ENCODE measurements around the gene ZNF664. TPM values are rescaled to one million over a fixed set of nuclear protein-coding genes. Genes with fewer than 3 reads are reported as not detected.

Gene ZNF664
- total and polyA plus RNA-seq, 9 of the 15 experiments (the other 6 are each of a cell fraction or from before 2014, with no cell fraction given), result 3.3 to 101 (median 63.6) TPM

DNA sequence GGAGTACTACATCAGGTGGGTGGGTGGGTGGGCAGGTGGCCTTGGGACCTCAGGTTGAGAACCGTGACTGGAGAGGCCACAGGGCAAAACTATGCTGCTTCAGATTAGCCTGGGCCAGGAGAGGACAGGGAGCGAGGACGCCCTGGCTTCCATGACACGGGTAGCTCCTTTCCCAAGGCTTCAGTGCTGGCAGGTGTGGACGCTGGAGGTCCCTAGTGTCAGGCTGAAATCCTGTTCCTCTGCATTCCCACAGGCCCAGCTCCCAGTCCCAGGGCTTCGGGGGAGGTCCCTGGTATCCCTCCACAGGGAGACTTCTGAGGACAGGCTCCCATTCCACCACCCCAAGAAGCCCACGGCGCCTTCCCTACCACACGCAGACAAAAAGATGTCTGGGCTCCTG is 32.0 kb upstream of the ZNF664 start:
- in situ Hi-C loops (cut with MboI) (no loop called here), intact Hi-C loops (cut with micrococcal nuclease) (no loop called here)
- Histone ChIP-seq H3K4me1 (replicated peaks in 1 of 2; ENCODE audit: control insufficient read depth in 2 of 2, insufficient read depth in 2 of 2, low read length in 2 of 2) (peaks cover 0 to 10% of the 10 kb centered on the region in 2 experiments; a peak in 2 of 5 replicates), H3K9me3 (replicated peaks; ENCODE audit: control insufficient read depth, insufficient read depth, low read depth, low read length) (no peaks in the 10 kb centered on the region; the same call in 1 of the 2 replicates), H2AFZ (ENCODE audit: low read depth, low read length) (no peak overlapping the region), H3K4me3 (no peak overlapping the region), H3K9me1 (ENCODE audit: control insufficient read depth, insufficient read depth, low read length) (no peaks in the 10 kb centered on the region), H4K20me1 (replicated peaks; ENCODE audit: control insufficient read depth, insufficient read depth, low read length) (peaks cover 4% of the 10 kb centered on the region; the same call in 1 of the 2 replicates), H3K79me2 (ENCODE audit: control insufficient read depth, insufficient read depth, low read length) (no peaks in the 10 kb centered on the region), H3K9ac (ENCODE audit: insufficient read depth in 1 of 2, low read depth in 2 of 2, low read length in 2 of 2) (no peak overlapping the region), H3K36me3 (ENCODE audit: control insufficient read depth, insufficient read depth, low read length) (no peaks in the 10 kb centered on the region), H3K4me2 (ENCODE audit: insufficient read depth, low read length) (no peak overlapping the region), H3K27ac (ENCODE audit: extremely low read depth, low read depth, low read length) (no peak overlapping the region), H3K27me3 (ENCODE audit: control insufficient read depth in 2 of 2, insufficient read depth in 2 of 2, low read length in 2 of 2) (peaks cover 47 to 79% of the 10 kb centered on the region in 2 experiments; a peak in 4 of 5 replicates)
- ChIA-PET CTCF (ENCODE audit: low intra/inter-chr PET ratio) (interaction anchor here (0.6 kb wide), 1 partner anchor 353 kb away, joined by 3 read pairs; no protein-coding TSS in a partner anchor), POLR2A (interaction anchor here (0.6 to 0.7 kb wide), 2 partner anchors 20 to 55 kb away, joined by 3 to 4 read pairs; no protein-coding TSS in a partner anchor)
- no peak for TF ChIP-seq TAF7 (tag; IDR thresholded peaks at IDR 0.05)
- no peak for TF ChIP-seq PRPF4 (IDR thresholded peaks at IDR 0.05; ENCODE audit: insufficient read depth, low read depth, low read length, poor library complexity, severe bottlenecking)
- TF ChIP-seq PHB (CRISPR knock-in tag; IDR thresholded peaks at IDR 0.05), result no peak
- TF ChIP-seq, protein P1, sequence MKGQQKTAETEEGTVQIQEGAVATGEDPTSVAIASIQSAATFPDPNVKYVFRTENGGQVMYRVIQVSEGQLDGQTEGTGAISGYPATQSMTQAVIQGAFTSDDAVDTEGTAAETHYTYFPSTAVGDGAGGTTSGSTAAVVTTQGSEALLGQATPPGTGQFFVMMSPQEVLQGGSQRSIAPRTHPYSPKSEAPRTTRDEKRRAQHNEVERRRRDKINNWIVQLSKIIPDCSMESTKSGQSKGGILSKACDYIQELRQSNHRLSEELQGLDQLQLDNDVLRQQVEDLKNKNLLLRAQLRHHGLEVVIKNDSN (CRISPR knock-in tag; IDR thresholded peaks at IDR 0.05), result no peak
- TF ChIP-seq ILK (tag; IDR thresholded peaks at IDR 0.05; ENCODE audit: borderline replicate concordance, low read depth), result no peak
- no peak for TF ChIP-seq SAP30 (IDR thresholded peaks at IDR 0.05; ENCODE audit: borderline replicate concordance, insufficient read depth, low read depth, low read length, poor library complexity, severe bottlenecking)
- TF ChIP-seq, protein P2, sequence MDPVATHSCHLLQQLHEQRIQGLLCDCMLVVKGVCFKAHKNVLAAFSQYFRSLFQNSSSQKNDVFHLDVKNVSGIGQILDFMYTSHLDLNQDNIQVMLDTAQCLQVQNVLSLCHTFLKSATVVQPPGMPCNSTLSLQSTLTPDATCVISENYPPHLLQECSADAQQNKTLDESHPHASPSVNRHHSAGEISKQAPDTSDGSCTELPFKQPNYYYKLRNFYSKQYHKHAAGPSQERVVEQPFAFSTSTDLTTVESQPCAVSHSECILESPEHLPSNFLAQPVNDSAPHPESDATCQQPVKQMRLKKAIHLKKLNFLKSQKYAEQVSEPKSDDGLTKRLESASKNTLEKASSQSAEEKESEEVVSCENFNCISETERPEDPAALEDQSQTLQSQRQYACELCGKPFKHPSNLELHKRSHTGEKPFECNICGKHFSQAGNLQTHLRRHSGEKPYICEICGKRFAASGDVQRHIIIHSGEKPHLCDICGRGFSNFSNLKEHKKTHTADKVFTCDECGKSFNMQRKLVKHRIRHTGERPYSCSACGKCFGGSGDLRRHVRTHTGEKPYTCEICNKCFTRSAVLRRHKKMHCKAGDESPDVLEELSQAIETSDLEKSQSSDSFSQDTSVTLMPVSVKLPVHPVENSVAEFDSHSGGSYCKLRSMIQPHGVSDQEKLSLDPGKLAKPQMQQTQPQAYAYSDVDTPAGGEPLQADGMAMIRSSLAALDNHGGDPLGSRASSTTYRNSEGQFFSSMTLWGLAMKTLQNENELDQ (CRISPR knock-in tag; IDR thresholded peaks at IDR 0.05; ENCODE audit: borderline replicate concordance), result no peak
- no peak for TF ChIP-seq BDP1 (IDR thresholded peaks at IDR 0.05; ENCODE audit: insufficient read depth, insufficient read length)
- TF ChIP-seq RFX5 (IDR thresholded peaks at IDR 0.05; ENCODE audit: low read depth, low read length), result no peak
- no peak for TF ChIP-seq FOXM1 (IDR thresholded peaks at IDR 0.05; ENCODE audit: low read depth)
- TF ChIP-seq FOXM1 (CRISPR knock-in tag; IDR thresholded peaks at IDR 0.05; ENCODE audit: low read depth), result no peak
- TF ChIP-seq CC2D1A (IDR thresholded peaks at IDR 0.05), result no peak
- no peak for TF ChIP-seq MBD2 (IDR thresholded peaks at IDR 0.05; ENCODE audit: borderline replicate concordance, low read depth)
- TF ChIP-seq, protein P3, sequence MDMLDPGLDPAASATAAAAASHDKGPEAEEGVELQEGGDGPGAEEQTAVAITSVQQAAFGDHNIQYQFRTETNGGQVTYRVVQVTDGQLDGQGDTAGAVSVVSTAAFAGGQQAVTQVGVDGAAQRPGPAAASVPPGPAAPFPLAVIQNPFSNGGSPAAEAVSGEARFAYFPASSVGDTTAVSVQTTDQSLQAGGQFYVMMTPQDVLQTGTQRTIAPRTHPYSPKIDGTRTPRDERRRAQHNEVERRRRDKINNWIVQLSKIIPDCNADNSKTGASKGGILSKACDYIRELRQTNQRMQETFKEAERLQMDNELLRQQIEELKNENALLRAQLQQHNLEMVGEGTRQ (CRISPR knock-in tag; IDR thresholded peaks at IDR 0.05), result no peak
- no peak for TF ChIP-seq EHMT2 (IDR thresholded peaks at IDR 0.05)
- TF ChIP-seq SUPT5H (IDR thresholded peaks at IDR 0.05), result no peak
- no peak for TF ChIP-seq BRF1 (IDR thresholded peaks at IDR 0.05; ENCODE audit: borderline replicate concordance, extremely low read depth, insufficient read length)
- TF ChIP-seq ZNF77 (CRISPR knock-in tag; IDR thresholded peaks at IDR 0.05), result no peak
- no peak for DNase-seq (ENCODE audit: extremely low read depth in 1 of 4, low spot score in 3 of 4)
- FAIRE-seq, result no peak
- no peak for ATAC-seq
- BruUV-seq (replicated peaks), result no TSS peak
- 18% methylated on average over 6 of the region's 9 CpGs for WGBS (ENCODE audit: insufficient coverage, low coverage, missing lambda C conversion rate)
